Activated CD4-positive, alpha-beta T cell treated with anti-CD3 and anti-CD28 coated beads, Interleukin-2, amount 50 U/mL, for 1 hour (primary cell): ENCODE data around the gene CHCHD10.

Experiments
- DNase-seq: peaks from one replicate; pipeline ENCODE4 v3.0.0-alpha.2; 2020

CHCHD10 gene

DNA sequence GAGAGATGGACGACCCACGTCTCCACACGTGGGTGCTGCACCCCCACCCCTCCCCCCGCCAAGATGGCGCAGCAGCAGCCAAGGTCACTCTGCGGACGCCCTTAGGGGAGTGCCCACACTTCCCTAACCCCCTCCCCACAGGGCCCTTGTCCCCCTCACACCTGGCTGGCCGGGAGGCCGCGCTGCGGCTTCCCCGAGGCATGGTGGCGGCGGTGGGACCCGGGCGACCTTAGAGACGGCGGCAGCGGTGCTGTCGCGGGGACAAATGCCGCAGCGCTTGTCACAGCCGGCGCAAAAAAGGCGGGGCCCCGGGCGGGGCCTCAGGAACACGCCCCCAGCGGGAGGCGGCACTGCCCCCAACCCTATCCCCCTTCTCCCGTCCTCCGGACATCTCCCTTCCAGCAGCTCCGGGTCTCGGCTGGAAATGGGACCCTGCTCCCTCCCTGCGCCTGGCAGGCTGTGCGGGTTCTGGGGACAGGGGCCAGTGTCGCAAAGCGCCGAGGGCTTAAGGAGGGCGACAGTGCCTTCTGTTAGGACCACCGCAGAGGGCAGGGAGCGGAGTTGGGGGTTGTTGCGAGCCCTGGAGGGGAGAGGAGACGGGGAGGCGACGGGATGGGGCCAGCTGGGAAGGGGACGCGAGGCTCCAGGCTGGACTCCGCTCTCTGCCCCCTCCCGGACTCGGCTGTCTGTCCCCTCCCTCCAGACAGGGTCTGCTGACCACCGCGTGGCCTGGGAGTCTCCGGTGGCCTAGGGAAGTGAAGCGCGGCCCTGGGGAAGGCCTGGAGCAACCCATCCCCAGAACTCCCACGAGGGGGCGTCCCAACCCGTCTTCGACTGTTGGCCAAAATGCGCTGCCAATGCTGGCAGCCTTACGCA lies at the start of gene CHCHD10:
TSS of gene CHCHD10 (minus strand) at position 300 of the 876 bp plus-strand sequence. CDS start at position 202, 98 bp downstream.
- peak; percentile 70 for DNase-seq

DNA sequence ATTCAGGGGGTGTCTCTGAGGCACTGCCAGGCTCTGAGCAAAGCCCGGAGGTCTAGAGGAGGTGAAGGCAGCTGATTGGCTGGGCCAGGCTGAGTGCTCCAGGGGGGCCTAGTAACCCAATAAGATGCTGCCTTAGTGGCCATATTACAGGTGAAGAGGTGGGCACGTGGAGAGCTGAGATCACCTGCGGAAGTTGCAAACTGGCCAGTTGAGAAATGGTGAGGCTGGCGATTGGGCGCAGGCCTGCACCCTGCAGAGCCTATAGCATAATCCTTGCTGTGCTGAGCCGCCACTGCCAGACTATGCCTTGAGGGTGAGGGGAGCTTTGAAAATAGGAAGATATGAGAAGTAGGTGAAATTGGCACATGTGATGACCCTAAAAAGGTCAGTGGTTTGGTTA lies 49.4 kb upstream of the CHCHD10 start:
- DNase-seq: no peak

DNA sequence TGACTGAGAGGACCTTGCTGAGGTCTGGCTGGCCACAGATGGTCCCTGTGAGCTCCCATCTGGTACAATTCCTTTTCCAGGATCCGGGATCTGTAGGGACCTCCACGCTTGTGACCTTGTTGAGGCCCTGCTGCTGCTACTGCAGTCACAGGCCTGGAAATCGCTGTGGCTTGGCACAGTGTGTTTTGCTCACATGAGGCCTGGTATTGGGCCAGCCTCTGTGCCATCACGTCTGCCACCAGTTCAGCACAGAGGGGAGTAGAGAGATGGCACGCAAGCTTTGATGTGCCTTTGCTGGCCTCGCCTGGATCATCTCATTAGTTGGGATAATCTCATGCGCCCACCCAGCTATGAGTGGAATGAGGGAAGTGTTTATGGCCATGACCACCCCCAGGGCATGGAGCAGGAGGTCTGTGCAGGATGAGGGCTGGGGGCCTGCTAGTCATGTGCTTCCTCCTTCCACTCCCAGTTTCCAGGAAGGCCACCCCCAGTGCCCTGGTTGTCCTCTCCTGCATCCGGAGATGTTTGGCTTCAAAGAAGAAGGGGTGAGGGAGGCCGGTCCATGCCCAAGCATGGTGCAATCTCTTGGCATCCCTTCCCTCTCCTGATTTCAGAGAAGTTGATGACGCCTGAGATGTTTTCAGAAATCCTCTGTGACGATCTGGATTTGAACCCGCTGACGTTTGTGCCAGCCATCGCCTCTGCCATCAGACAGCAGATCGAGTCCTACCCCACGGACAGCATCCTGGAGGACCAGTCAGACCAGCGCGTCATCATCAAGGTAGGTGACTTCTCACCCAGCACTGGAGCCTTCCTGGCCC lies 48.6 kb upstream of the CHCHD10 start:
- no peak for DNase-seq

DNA sequence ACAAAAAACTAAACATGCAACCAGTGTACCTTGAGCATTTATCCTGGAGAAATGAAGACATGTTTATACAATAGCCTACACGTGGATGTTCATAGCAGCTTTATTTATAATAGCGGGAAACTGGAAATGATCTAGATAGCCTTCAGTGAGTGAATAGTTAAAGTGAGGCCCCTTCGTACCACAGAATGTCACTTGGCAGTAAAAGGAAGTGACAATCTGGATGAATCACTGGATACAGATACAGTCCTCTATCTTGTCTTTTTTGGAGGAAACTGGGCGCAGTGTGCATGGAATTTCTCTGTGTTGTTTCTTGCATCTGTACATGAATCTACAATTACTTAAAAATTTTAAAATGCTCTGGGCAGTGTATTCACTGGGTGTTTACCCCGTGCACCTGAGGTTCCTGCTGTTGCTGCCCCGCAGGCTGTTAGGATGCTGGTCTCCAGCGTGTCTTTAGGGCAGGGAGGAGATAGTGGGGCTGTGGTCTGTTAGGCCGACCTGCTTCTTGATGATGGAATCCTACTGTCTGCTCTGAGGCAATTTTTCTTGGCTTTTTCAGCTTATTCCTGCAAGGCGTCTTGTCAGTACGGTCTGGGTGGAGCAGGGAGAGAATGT lies 47.9 kb upstream of the CHCHD10 start:
- DNase-seq: no peak

DNA sequence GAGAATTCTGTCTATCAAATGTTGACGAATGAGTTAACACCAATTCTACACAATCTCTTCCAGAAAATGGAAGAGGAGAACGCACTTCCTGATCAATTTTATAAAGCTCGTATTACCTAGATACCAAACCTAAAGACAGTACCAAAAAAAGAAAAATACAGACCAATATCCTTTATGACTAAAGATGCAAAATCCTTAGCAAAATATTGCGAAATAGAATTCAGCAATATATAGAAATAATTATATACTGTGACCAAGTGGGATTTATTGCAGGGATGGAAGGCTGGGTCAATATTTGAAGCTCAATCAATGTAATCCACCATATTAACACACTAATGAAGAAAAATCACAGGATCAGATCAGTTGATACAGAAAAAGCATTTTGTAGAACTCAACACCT lies 44.6 kb upstream of the CHCHD10 start:
- no peak for DNase-seq

DNA sequence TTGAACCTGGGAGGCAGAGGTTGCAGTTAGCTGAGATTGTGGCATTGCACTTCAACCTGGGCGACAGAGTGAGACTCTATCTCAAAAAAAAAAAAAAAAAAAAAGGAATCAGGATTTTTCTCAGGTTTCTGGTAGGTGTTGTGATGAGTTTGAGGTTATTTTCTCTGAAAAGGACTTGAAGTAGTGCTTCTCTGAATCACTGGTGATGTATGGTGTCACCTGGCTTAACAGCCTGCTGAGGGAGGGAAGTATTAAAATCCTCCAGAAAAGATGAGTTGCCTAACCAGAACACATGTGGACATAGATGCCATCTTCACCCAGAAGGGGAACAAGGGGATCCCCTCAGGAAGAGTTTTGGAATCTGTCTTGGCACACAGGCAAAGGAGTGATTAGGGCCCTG lies 39.1 kb upstream of the CHCHD10 start:
- no peak for DNase-seq

DNA sequence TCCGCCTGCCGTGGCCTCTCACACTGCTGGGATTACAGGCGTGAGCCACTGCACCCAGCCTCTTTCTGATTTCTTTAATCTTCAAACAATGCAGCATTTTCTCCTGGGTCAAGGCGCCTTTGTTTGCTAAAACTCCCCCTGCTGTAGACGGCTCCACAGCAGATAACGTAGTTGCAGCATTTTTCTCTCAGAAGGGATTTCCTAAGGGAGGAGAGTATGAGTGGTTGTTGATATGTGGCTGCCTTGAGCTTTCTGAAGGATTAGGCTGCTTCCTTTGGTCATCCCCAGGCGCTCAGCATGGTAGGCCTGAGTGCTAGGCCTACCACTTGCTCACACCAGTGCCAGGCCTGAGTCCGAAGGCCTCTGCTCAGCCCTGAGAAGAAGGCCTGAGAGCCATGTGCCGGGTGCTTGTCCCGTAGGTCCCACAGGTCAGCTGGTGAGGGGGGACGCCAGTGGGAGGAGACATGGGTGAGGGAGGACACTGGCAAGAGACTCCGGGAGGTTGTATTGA lies 37.1 kb upstream of the CHCHD10 start:
- no peak for DNase-seq

DNA sequence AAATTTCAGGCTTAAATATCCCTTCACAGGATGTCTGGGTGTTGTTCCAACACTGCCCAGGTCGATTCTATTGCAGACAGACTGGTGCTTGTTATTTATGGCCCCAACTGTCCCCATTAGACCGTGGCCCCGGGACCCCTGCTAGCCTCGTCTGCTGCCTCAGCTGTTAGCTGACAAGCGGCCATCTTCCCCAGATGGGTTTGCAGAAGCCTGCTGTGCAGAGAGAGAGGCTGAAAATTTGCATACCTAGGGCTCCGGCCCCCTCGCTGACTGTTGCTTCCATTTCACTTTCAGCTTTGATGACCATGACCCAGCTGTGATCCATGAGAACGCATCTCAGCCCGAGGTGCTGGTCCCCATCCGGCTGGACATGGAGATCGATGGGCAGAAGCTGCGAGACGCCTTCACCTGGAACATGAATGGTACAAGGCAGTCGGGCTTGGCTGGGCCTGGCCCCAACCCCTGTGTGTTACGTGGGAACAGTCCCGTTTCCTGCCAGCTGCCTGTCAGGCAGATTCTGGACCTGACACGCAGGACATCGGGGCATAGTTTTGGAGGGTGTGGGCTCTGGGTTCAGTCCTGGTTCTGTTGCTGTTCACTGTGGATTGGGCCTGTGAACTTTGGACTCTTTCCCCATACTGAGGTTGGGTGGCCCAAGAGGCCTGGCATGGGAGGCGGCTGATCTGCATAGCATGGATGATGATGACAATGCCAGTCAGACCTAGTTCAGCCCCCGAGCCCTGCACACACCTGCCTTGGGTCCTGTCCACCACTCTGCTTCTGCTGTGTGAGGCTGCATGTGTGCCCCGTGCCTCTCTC lies 35.4 kb upstream of the CHCHD10 start:
- DNase-seq: no peak

DNA sequence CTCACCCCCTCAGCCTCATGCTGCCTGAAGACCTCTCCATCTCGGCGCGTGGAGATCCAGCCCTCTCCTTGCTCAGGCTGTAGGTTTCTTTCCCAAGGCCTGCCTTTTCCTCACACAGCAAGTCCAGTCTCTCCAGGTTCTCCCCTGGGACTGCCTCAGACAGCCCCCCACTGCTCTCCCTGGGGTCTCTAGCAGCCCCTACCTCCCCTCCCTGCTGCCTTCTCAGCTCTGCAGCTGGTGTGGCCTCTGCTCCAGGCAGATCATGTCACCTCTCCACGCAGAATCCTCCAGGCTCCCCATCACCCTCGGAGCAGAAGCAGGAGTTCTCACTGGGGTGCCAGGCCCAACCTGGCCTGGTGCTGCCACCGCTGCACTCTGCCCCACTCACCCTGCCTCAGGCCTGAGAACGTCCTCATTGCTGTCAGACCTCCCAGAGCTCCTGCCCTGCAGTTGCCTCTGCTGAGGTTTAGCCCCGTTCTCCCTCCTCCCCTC lies 34.2 kb upstream of the CHCHD10 start:
- DNase-seq: no peak

DNA sequence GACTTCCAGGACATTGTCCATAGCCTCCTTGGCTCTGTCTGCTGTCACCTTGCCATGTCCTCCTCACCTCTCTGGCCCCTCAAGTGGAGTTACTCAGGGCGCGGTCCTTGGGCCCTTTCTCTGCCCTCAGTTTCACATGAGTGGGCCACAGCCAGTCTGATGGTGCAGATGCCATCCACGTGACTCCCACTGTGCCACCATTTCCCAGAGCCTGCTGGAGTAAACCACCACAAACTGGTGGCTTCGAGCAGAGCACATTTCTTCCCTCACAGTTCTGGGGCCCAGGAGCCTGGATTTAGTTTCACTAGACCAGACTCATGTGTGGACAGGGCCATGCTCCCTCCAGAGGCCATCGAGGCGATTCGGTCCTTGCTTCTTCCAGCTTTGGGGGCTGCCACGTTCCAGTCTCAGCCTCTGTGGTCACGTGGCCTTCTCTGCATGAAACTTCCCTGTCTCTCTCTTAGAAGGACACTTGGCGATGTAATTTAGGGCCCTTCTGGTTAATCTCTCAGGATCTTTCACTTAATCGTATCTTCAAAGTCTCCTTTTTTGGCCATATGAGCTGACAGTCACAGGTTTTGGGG lies 33.6 kb upstream of the CHCHD10 start:
- DNase-seq: no peak

DNA sequence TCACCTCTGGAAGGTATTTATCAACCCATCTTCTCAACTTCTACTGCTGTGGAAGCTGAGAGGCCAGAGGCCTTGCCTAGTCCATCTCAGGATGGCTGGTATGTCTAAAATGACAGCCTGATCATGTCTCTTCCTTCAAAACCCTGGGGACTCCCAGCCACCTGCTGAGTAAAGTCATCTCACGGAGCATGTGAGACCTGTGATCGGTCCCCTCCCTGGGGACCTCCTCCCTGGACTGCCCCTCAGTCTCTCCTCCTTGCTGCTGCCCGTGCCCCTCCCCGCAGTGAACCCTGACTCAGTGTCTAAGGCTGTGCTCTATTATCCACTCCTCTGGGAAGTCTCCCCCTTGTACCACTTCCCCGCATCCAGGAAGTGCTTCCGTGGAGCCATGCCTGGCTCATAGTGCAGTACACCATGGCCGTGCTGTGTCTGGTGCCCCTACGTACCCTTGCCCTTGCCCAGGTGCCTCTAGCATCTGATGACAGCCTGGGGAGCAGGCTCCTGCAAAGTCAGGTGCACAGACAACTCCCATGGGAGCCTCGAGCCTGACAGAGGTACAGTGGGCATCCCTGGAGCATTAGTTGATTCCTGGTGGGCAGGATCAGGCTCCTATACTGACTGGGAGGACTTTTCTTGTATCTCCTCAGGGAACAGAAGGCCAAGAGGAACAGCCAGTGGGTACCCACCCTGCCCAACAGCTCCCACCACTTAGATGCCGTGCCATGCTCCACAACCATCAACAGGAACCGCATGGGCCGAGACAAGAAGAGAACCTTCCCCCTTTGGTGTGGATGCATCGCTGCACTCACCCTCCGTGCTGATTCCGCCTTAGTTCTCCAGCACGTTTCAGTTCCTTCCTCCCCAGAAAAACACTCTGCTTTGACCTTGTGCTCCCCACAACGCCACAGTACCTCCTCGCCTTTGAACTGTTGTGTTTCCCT lies 32.8 kb upstream of the CHCHD10 start:
- DNase-seq: no peak

DNA sequence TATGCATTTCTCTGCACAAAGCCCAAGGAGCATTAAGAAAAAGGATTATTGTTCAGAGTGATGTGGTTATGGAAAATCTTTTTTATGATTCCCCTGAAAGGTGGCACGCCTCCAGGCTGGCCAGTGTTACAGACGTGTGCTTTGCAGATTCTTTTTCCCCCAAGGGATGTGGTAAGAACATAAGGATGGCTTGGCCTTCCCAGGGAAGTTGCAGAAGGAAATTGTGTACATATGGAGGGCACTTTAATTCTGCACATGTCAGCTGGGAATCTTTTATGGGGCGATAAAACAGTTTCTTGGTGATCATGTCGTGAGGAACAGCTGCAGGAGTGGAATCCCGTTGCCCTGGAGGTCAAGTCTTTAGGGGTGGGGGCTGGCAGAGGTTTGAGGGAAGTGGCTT lies 28.7 kb upstream of the CHCHD10 start:
- no peak for DNase-seq

DNA sequence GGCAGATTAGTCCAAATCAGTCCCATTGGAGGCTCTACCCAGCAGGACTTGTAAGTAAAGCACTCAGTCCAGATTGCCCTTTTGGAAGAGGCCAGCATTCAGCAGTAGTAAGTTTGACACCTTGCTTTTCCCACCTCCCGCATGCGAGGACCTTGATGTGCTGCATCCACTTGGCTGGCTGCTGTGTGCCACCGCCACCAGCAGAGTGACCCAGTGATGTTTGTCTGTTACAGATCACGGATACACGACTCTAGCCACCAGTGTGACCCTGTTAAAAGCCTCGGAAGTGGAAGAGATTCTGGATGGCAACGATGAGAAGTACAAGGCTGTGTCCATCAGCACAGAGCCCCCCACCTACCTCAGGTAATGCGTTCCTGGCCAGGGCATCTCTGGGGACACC lies 25.6 kb upstream of the CHCHD10 start:
- no peak for DNase-seq

DNA sequence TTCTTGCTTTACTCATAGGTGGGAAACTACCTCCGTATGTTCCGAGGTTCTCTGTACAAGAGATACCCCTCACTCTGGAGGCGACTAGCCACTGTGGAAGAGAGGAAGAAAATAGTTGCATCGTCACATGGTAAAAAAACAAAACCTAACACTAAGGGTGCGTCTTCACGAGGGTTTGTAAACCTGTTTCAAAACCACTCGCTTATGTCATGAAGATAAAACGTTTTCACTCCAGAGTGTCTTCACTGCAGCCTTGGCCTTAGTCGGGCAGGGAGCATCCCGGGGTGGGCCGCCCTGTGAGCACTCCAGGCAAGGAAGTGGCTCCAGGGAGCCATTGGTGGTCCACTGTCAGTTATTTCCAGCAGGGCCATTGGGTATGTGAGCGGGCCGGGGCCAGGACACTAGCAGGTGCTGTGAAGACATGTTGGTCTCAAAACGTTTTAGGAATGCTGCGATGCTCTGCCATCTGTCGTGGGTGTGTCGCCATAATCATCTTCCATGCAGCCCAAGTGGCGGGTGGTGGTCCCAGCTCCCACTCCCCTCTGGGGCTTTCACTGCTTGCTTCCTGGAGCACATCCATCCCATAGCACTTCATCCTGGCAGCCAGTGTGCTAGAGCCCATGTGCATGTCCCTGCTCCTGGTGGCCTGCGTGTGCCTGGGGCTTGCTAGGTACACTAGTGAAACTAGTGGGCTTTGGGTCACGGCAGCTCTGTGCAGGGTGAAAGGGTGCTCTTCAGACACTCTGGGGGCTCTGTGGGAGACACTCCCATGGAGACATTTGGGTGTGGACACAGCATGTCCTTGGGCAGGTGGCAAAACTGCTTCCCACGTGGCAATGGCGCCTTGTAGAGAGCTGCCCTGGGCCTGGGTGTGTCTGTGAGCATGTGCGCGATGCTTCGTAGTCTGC lies 24.2 kb upstream of the CHCHD10 start:
- no peak for DNase-seq

DNA sequence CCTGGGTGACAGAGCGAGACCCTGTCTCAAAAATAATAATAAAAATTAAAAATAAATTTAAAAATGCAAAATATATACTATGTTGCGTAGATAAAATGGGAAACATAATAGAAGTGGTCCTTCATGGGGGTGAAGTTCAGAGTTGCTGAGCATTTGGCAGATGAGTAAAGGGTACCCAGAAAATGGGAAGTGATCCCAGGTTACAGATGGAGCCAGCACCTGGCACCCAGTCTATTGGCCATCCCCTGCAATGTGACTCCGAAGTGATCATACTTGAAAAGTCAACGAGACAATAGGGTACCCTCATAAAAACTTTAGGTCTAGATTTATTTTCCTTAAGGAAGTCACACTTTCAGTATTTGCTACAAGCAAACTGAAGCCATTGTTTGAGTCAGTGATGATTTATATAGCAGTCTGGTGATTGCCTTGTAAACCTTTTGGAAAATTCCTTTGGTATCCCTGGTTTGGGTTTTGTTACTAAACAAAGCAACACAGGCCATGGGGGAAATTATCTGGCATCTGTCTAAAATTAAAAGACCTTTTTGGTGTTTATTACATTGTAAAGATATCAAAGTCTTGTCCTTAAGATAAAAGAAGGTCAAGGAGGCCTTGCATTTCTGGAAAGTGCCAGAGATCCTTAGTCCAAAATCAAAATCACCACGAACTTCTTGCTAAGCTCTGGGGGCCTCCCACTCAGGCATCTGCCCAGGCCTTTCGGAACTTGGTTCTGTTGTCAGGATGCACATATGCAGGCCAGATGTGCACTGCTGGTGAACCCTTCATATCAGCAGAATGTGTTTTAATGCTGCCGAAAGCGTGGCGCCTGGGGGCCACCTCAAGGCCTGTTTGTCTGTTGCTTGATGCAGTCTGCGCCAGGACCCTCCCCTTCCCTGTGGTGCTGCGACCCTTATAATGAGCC lies 23.3 kb upstream of the CHCHD10 start:
- DNase-seq: no peak

DNA sequence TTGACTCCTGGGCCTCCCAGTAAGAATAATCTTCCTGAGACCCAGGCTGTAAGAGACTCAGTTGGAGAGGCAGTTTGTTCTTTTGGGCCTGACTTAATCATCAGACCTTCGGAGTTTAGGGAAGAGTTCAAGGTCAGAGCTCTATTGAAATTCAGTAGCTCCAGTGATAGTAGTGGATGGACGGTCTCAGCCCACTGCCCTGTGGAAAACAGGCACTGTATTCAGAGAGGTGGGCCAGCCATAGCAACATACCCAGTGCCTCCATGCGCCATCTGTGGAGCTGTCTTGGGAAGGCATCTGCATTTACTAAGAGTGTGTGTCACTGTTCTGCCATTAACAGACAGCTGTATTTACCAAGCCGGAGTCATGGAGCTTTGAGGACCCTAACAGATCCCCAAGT lies 21.9 kb upstream of the CHCHD10 start:
- no peak for DNase-seq

DNA sequence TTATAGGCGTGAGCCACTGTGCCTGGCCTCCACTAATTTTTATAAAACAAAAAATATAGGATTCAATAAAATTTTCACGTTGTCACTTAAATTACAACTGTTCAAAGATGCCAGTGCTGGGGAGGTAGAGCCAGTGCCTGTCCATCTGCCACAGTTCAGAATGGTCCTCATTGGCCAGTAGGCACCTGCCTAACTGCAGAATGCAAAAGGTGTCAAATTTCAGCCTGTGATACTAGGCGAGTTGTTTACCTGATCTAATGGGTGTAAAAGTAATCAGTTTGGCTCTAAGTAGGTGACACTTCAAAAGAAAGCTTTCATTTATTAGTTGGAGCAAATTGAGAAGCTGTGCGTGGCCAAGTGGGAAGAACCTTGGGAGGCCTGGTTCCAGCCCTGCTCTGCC lies 21.3 kb upstream of the CHCHD10 start:
- DNase-seq: no peak

DNA sequence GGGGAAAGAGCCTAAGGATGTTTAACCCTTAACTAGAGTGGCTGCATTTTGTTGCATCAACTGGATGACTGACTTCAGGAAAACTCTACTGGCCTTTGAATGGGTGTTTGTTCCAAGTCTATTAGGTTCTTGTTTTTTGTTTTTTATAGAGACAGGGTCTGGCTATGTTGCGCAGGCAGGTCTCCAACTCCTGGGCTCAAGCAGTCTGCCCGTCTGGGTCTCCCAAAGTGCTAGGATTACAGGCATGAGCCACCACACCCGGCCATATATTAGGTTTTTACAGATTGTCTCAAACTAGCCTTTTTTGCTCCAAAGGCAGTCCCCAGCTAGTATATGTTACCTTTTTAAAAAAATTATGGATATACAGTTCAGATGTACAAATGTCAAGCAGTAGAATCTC lies 20.1 kb upstream of the CHCHD10 start:
- no peak for DNase-seq

DNA sequence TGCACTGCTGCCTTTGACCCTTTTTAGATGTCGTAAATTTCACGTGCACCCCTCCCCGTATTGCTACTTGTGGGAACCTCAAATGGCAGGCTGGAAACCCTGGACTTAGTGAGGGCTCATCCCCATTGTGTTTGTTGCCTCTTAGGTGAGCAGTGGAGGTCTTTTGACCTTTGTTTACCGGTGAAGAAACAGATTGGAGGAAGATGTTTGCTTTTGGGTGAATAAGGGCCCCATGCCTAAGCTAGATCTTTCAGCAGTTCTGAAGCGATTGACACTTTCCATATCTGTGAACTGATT lies 19.8 kb upstream of the CHCHD10 start:
- DNase-seq: no peak
